HG02623 (cell line): ENCODE data around the gene CNNM4.

Experiments used
- ATAC-seq: cut with Tn5 transposase; IDR thresholded peaks from one replicate; pipeline ENCODE4 v1.9.1; 2021; ENCODE audit warnings: moderate library complexity; ENCODE audit not compliant: unreplicated experiment

CNNM4 gene

GRCh38 chr2:96758987-96759386, 1.7 kb upstream of the CNNM4 start:
- ATAC-seq: no peak

- ATAC-seq: no peak
Observed at GRCh38 chr2:96759548-96759947, 1.2 kb upstream of the CNNM4 start.

- ATAC-seq: peak; percentile 2
Observed at GRCh38 chr2:96760986-96761832, 507 bp downstream of the CNNM4 start.

GRCh38 chr2:96762529-96763311, 2.0 kb downstream of the CNNM4 start:
- ATAC-seq: no peak

DNA sequence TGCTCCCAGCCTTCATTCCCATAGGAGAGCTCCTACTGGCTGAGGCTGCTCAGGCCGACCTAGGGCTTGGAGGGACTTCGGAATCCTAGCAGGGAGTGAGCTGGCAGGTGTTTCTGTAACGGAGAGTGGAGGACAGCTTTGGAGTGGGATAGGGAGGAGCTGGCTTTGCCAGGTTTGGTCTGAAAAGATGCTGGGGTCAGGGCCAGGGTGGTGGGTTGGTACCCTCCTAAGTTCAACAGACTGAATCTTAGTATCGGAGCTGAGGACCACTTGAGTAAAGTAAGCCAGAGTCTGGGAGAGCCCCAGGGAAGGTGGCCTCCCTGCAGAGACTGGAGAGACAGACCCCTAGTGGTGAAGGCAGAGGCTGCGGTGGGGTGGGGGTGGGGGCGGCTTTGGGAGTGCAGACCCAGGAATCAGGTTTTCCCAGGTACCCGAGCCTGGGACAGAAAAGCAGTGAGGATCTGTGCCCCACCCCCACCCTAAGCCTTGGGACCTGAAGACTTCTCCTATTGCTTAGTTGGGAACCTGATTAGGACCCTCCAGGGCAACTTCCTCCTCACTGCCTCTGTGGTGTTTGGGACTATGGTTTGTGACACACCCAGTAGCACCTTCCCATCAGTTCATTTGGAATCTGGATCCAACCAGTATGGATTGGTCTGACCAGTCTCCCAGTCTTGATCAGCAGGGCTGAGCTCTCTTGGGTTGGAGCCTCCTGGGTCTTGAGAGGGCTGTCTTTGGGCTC, 3.0 kb downstream of the CNNM4 start:
- ATAC-seq: no peak

- ATAC-seq: no peak
Observed at GRCh38 chr2:96764253-96764637, 3.5 kb downstream of the CNNM4 start.

GRCh38 chr2:96767135-96767871, 6.6 kb downstream of the CNNM4 start:
- ATAC-seq: no peak

GRCh38 chr2:96768083-96768561, 7.4 kb downstream of the CNNM4 start:
- peak; percentile 36 for ATAC-seq

DNA sequence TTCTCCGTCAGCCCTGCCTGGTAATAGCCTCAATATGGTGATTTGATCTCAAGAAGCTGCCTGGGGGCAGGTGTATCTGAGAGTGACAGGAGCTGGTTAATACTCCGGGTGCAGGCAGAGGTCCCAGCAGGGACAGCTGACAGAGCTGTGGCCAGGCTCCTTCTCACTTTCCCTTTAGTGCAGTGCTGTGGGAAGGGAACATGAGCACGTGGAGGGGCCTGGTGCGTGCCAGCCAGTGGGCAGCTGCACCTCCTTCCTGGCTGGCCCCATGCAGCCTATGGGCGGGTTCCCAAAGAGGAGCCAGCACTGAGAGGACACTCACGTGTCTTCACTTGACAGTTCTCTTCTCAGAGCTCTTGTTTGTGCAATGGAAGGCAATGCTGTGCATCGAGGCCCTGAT, 9.1 kb downstream of the CNNM4 start:
- no peak for ATAC-seq

DNA sequence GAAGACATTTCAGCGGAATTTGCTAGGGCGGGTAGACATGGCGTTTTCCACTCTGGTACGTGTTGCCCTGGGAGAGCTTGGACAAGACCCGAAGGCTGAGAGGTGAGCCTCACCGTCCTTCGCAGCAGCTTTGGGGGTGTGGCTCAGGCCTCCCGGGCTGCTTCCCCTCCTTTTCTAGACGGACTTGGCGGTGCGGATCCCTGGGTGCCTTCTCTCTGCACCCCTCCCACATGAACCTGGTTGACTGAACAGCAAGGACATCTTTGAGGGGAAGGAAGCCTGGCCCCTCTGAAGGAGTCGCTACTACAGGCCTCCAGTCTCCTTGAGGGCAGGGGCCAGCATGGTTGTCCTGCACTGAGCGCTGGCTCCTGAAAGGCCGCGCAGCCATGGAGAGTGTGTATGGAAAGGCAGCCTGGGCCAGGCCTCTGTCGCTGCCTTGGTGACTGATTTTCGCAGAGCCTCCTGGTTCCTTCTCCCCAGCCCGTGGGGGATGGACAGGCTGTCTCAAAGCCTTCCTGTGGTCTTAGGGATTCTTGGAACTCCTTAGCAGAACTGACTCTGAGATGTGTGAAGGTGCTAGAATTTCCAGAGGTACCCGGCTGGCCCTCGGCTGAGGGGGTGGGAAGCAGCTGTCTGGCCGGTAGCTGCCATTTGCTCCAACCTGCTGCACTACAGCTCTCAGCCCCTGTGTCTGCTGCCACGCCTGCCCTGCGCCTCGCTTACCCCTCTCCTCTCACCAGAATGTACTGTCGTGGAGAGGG, 9.9 kb downstream of the CNNM4 start:
- no peak for ATAC-seq

DNA sequence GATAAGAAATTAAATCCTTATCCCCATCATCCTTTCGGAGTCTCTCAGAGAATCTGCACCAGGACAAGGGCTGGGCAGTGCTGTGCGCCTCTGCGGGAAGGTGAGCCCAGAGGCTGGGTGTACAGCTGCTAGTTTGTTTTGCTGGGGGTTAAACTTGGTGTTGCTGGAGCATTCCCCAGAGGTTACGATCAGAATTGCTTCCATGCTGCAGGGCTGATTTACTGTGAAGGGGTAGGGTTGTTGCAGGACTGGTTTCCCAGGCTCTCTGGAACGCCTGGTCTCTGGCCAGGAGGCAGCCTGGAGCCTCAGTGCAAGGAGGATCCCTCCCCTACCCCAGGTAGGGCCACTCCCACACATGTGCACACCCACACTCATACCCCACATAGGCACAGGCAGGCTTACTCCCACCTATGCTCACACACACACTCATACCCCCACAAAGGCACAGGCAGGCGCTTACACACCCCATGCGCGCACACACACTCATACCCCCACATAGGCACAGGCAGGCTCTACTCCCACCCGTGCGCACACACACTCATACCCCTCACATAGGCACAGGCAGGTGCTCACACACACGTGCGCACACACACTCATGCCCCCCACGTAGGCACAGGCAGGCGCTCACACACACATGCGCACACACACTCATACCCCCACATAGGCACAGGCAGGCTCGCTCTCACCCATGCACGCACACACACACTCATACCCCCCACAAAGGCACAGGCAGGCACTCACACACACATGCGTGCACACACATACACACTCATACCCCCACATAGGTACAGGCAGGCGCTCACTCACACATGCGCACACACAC, 11.3 kb downstream of the CNNM4 start:
- ATAC-seq: no peak

GRCh38 chr2:96772903-96773671, 12.4 kb downstream of the CNNM4 start:
- ATAC-seq: peak; percentile 32

- no peak for ATAC-seq
Observed at GRCh38 chr2:96773922-96774321, 13.2 kb downstream of the CNNM4 start.

GRCh38 chr2:96775160-96775559, 14.5 kb downstream of the CNNM4 start:
- ATAC-seq: no peak

DNA sequence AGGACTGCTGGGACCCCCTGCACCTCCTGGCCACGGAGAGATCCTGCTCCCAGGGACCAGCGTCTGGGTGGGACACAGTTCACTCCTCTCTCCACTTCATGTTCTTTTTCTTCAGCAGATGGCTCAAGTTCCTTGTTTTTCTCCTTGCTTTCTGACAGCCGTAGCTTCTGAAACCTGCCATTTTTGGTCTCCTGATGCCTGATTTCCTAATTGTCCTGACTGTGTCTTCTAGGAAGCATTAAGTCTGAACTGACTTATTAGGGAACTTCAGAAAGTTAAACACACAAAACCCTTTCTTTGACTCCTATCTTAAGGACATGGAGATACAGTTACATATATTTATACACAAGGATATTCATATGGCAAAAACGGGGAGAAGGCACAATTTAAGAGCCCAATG, 22.7 kb downstream of the CNNM4 start:
- ATAC-seq: no peak

GRCh38 chr2:96787411-96787810, 26.7 kb downstream of the CNNM4 start:
- ATAC-seq: no peak

GRCh38 chr2:96788442-96789244, 27.9 kb downstream of the CNNM4 start:
- ATAC-seq: no peak

GRCh38 chr2:96789245-96789617, 28.5 kb downstream of the CNNM4 start:
- ATAC-seq: no peak
